Peyer's patch (tissue), 4 donors: ENCODE measurements around the gene MICAL3. TPM values are rescaled to one million over a fixed set of nuclear protein-coding genes. Genes with fewer than 3 reads are reported as not detected.

Experiments used
- DNase-seq, 3 donors: peaks; one replicate each; pipeline ENCODE4 v3.0.0-alpha.2; 2017 to 2019
- H3K27ac ChIP-seq, 4 donors: fragments of 200-600 bp; sonication (generic); one replicate each; pipeline ENCODE4 v1.5.1; 2016 to 2019
- H3K27me3 ChIP-seq, 2 donors: fragments of 200-600 bp; sonication (generic); one replicate each; pipeline ENCODE4 v1.5.1; 2019
- H3K36me3 ChIP-seq, 3 donors: fragments of 200-600 bp; sonication (generic); one replicate each; pipeline ENCODE4 v1.5.1; 2016 to 2019
- H3K4me1 ChIP-seq, 4 donors: fragments of 200-600 bp; sonication (generic); one replicate each; pipeline ENCODE4 v1.5.1; 2016 to 2019
- H3K4me3 ChIP-seq, 4 donors: fragments of 200-600 bp; sonication (generic); 1 replicate in 3 of 4; 2 replicates in 1 of 4; pipeline ENCODE4 v1.5.1; 2016 to 2019; ENCODE audit warnings: mild to moderate bottlenecking in 1 of 4
- H3K9me3 ChIP-seq, 4 donors: fragments of 200-600 bp; sonication (generic); one replicate each; pipeline ENCODE4 v1.5.1; 2016 to 2019; ENCODE audit warnings: mild to moderate bottlenecking in 1 of 4
- POLR2A ChIP-seq, 2 donors: fragments of 450-650 bp; IDR thresholded peaks; one replicate each; pipeline ENCODE4 v1.5.1; 2017; ENCODE audit warnings: antibody characterized with exemption in 2 of 2, mild to moderate bottlenecking in 2 of 2, moderate library complexity in 2 of 2
- total RNA-seq, 4 donors: library from RNA; depleted of rRNA; stranded (reverse); fragments of >200 nt; gene quantifications; one replicate each; pipeline ENCODE4 v1.1.0, GENCODE V29; 2016
- TF ChIP-seq, protein P1 (sequence below), 6 experiments: fragments of 450-650 bp in 4 of 6; fragments of 200-600 bp in 2 of 6; sonication (generic) in 1 of 6; IDR thresholded peaks; one replicate each; pipeline ENCODE4 v1.5.1; 2017 to 2019; ENCODE audit warnings: antibody characterized with exemption in 6 of 6, mild to moderate bottlenecking in 3 of 6, moderate library complexity in 1 of 6

Gene MICAL3
- total RNA-seq, 4 donors from 2014 or later, result 68.5 to 99.1 (median 88.7) TPM

DNA sequence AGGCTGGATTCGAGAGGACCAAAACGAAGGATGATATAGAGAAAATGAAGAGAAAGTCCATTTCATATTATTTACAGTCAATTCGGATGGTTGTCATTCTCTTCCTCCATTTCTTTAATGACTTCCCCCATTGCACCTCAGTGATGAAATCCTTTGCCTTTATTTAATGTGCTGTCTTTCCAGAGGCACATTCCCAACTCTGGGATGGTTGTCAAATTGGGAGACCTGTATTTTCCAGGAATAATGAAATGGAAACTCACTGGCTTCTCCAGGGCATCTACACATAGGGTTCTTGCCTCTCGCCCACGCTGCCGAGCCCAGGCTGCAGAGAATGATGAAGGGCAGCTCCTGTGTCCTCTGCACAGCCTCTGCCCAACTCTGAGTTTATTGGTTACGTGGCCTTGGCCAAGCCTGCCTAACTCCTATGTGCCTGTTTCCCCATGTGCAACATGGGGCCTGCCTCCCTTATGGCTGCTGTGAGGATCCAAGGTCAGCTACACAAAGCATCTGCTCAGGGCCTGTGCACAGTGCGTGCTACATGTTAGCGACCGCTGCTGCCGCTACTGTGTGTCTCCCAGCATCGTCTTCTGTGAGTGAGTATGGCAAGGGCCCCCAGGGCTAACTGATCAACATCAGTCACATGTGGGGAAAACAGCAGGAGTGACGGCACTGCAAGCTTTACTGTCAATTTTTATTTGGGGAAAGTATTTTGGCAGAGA, 168.6 kb downstream of the MICAL3 start:
- no peak for DNase-seq
- H3K9me3 ChIP-seq, result no peaks in the 10 kb centered on the region
- peaks cover 0 to 35% (median 5%) of the 10 kb centered on the region in 4 donors for H3K4me1 ChIP-seq
- no peak for TF ChIP-seq POLR2A (IDR thresholded peaks at IDR 0.05)
- TF ChIP-seq, protein P1, sequence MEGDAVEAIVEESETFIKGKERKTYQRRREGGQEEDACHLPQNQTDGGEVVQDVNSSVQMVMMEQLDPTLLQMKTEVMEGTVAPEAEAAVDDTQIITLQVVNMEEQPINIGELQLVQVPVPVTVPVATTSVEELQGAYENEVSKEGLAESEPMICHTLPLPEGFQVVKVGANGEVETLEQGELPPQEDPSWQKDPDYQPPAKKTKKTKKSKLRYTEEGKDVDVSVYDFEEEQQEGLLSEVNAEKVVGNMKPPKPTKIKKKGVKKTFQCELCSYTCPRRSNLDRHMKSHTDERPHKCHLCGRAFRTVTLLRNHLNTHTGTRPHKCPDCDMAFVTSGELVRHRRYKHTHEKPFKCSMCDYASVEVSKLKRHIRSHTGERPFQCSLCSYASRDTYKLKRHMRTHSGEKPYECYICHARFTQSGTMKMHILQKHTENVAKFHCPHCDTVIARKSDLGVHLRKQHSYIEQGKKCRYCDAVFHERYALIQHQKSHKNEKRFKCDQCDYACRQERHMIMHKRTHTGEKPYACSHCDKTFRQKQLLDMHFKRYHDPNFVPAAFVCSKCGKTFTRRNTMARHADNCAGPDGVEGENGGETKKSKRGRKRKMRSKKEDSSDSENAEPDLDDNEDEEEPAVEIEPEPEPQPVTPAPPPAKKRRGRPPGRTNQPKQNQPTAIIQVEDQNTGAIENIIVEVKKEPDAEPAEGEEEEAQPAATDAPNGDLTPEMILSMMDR (IDR thresholded peaks at IDR 0.05), result no peak
- peaks cover 0 to 3% (median 0%) of the 10 kb centered on the region in 3 donors for H3K36me3 ChIP-seq
- H3K4me3 ChIP-seq, result no peak overlapping the region
- H3K27ac ChIP-seq, result peak overlapping the region in 1 of 4 donors; percentile 92
- no peaks in the 10 kb centered on the region for H3K27me3 ChIP-seq

DNA sequence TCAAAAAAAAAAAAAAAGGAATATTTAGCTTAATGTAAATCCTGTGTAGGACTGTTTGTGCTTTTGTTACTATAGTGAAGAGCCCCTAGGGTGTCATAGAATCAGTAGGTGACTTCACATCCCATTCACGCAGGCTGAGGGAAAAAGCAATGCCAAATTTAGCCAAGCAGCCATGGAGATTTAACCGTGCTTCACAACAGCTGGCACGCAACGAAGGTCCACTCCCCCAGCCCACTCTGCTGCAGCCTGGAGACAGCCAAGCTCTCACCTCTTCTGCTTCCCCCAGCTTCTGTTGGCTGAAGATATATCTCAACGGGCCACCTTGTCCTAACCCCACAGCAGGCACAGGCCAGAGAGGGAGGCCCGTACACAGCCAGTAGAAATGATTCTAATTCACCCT, 171.3 kb downstream of the MICAL3 start:
- Histone ChIP-seq H3K9me3 (no peaks in the 10 kb centered on the region), H3K4me3 (no peak overlapping the region), H3K36me3 (peaks cover 0 to 3% (median 0%) of the 10 kb centered on the region in 3 donors), H3K4me1 (peaks cover 0 to 14% (median 0%) of the 10 kb centered on the region in 4 donors), H3K27ac (peak overlapping the region in 1 of 4 donors; percentile 44), H3K27me3 (no peaks in the 10 kb centered on the region)
- no peak for DNase-seq
- no peak for TF ChIP-seq POLR2A (IDR thresholded peaks at IDR 0.05)
- TF ChIP-seq, protein P1 (IDR thresholded peaks at IDR 0.05), result no peak

DNA sequence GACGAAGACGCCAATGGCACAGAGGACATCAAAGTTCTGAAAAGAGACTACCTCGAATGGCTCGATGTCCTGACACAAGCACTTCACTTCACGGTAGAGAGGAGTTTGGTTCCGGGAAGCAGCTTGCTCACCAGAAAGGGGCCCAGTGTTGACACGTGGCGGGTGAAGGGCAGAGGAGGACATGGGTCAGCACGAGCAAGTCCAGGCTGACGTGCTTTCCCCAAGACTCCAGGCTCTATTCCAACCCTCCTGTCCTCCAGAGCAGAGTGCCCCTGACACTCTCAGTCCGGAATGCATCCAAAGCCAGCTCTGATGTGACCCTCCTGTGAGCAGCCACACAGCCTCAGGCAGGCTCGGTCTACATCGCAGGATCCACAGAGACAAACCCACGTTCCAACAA, 172.6 kb downstream of the MICAL3 start:
- Histone ChIP-seq H3K27me3 (no peaks in the 10 kb centered on the region), H3K4me1 (peaks cover 0 to 10% (median 0%) of the 10 kb centered on the region in 4 donors), H3K27ac (peak overlapping the region in 1 of 4 donors; percentile 44), H3K4me3 (no peak overlapping the region), H3K9me3 (no peaks in the 10 kb centered on the region), H3K36me3 (peaks cover 0 to 3% (median 0%) of the 10 kb centered on the region in 3 donors)
- no peak for DNase-seq
- TF ChIP-seq, protein P1 (IDR thresholded peaks at IDR 0.05), result no peak

DNA sequence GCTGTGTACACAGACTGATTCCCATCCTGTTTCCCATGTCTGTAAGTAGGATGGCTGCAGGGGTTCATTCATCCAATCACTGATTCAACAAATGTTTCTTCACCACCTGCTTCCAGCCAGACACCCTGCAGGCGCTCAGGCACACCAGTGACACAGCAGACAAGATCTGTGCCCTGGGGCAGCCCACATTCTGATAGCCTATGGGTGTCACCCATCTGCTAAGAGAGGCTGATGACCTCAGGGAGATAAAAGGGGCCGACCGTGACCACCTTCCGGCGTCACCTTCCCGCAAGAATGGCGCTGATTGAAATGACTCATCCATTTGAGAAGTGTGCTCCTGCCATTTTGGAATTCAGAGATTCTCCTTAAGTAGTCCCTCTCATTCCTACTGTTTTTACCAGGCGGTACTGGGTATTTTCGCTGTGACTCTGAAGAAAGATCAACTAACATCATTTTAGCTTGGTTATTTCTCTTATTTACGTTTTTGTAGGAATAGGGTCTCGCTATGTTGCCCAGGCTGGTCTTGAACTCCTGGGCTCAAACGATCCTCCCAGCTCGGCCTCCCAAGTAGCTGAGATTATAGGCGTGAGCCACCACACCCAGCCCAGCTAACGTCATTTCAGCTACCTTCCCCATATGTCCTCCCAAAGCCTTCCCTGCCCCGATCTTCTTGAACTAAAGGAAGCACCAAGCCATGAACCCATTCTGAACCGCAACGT, 176.8 kb downstream of the MICAL3 start:
- TF ChIP-seq, protein P1 (IDR thresholded peaks at IDR 0.05), result no peak
- TF ChIP-seq POLR2A (IDR thresholded peaks at IDR 0.05), result no peak
- no peaks in the 10 kb centered on the region for H3K9me3 ChIP-seq
- no peak overlapping the region for H3K4me3 ChIP-seq
- H3K36me3 ChIP-seq, result no peaks in the 10 kb centered on the region
- no peaks in the 10 kb centered on the region for H3K27me3 ChIP-seq
- DNase-seq, result no peak
- peak overlapping the region in 1 of 4 donors; percentile 79 for H3K27ac ChIP-seq
- peaks cover 0 to 9% (median 0%) of the 10 kb centered on the region in 4 donors for H3K4me1 ChIP-seq

DNA sequence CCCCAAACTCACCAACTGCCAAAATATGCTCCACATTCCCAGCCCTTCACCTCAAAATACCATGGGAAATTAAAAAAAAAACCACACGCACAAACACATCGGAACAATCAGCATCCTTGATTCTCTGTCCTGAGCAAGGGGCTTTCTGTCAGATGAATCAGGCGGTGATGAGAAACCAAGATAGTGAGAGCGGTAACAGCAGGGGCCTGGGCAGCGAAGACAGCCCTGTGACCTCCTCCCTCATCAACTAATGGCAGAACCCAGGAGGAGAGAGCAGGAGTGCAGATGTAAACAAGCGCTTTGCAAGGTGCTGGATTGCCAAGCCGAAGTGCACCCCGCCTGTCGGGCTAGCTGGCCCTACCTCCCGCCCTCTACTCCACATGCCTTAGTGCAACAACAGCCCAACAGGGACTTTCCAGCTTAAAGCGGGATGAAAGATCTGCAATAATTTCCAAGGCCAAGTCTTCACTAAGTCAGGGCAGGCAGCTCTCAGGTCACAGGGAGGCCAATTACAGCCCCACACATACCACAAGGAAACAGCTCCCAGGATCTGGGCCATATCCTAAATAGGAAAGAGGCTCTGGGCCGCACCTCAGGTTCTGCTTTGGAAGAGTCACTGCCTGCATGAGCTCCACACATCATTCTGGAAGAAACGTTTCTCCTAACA, 177.9 kb downstream of the MICAL3 start:
- Histone ChIP-seq H3K4me3 (no peak overlapping the region), H3K27ac (peak overlapping the region in 2 of 4 donors; percentile 38 to 79), H3K4me1 (peaks cover 0 to 16% (median 0%) of the 10 kb centered on the region in 4 donors), H3K27me3 (no peaks in the 10 kb centered on the region), H3K36me3 (peaks cover 0 to 2% (median 0%) of the 10 kb centered on the region in 3 donors), H3K9me3 (no peaks in the 10 kb centered on the region)
- no peak for DNase-seq
- TF ChIP-seq POLR2A (IDR thresholded peaks at IDR 0.05), result no peak
- TF ChIP-seq, protein P1 (IDR thresholded peaks at IDR 0.05), result no peak
